ENCODE results near the gene KCNS3. TPM values are rescaled to one million over a fixed set of nuclear protein-coding genes. Genes with fewer than 3 reads are reported as not detected.

KCNS3 gene
- total and polyA plus RNA-seq, 2 donors (not counting 1 experiment from before 2014, with no cell fraction given): 3.0 to 6.3 TPM

GRCh38 chr2:17934721-17935120, 56.3 kb downstream of the KCNS3 start:
- peak overlapping the region; percentile 29 for H3K27ac ChIP-seq (ENCODE audit: insufficient read depth, low read length)

GRCh38 chr2:17935242-17935885, 56.9 kb downstream of the KCNS3 start:
- no peaks in the 10 kb centered on the region for H3K79me2 ChIP-seq (ENCODE audit: control insufficient read depth, insufficient read depth, low read length)
- H3K4me1 ChIP-seq (ENCODE audit: control insufficient read depth, extremely low read depth, insufficient read depth, low read length): peaks cover 3% of the 10 kb centered on the region
- H3K9ac ChIP-seq (ENCODE audit: insufficient read depth, low read length): no peak overlapping the region
- no peaks in the 10 kb centered on the region for H3K27me3 ChIP-seq (ENCODE audit: control insufficient read depth, insufficient read depth, low read length)
- no peak for DNase-seq (ENCODE audit: low read depth in 2 of 2)
- TF ChIP-seq EZH2 (IDR thresholded peaks at IDR 0.05; ENCODE audit: low read length, missing control alignments): no peak
- no peaks in the 10 kb centered on the region for H4K20me1 ChIP-seq (ENCODE audit: control insufficient read depth, extremely low read depth, insufficient read depth, low read length)
- H3K36me3 ChIP-seq (ENCODE audit: control insufficient read depth, insufficient read depth, low read length): no peaks in the 10 kb centered on the region
- H2AFZ ChIP-seq (ENCODE audit: low read length): no peak overlapping the region
- H3K27ac ChIP-seq (ENCODE audit: insufficient read depth, low read length): no peak overlapping the region
- H3K9me3 ChIP-seq (ENCODE audit: control insufficient read depth, insufficient read depth, low read depth, low read length): no peaks in the 10 kb centered on the region
- no peak overlapping the region for H3K4me2 ChIP-seq (ENCODE audit: extremely low read depth, insufficient read depth, low read length)
- H3K4me3 ChIP-seq (replicated peaks in 1 of 4; ENCODE audit: control extremely low read depth in 1 of 4, insufficient read depth in 1 of 4, low read depth in 3 of 4, low read length in 4 of 4): no peak overlapping the region

More at GRCh38 chr2:17934721-17935120, 56.3 kb downstream of the KCNS3 start:
- DNase-seq (ENCODE audit: low read depth in 2 of 2): peak; percentile 58 to 94
- TF ChIP-seq EZH2 (IDR thresholded peaks at IDR 0.05; ENCODE audit: low read length, missing control alignments): no peak
- TF ChIP-seq CTCF (conservative IDR thresholded peaks at IDR 0.05 in 1 of 2, IDR thresholded peaks at IDR 0.05 in 1 of 2; ENCODE audit: low read depth in 1 of 2, low read length in 2 of 2): no peak
- Histone ChIP-seq H2AFZ (ENCODE audit: low read length) (peak overlapping the region; percentile 75), H3K4me1 (ENCODE audit: control insufficient read depth, extremely low read depth, insufficient read depth, low read length) (peaks cover 3% of the 10 kb centered on the region), H3K79me2 (ENCODE audit: control insufficient read depth, insufficient read depth, low read length) (no peaks in the 10 kb centered on the region), H3K9ac (ENCODE audit: insufficient read depth, low read length) (no peak overlapping the region), H4K20me1 (ENCODE audit: control insufficient read depth, extremely low read depth, insufficient read depth, low read length) (no peaks in the 10 kb centered on the region), H3K36me3 (ENCODE audit: control insufficient read depth, insufficient read depth, low read length) (no peaks in the 10 kb centered on the region), H3K4me2 (ENCODE audit: extremely low read depth, insufficient read depth, low read length) (no peak overlapping the region), H3K4me3 (replicated peaks in 1 of 4; ENCODE audit: control extremely low read depth in 1 of 4, insufficient read depth in 1 of 4, low read depth in 3 of 4, low read length in 4 of 4) (no peak overlapping the region), H3K9me3 (ENCODE audit: control insufficient read depth, insufficient read depth, low read depth, low read length) (no peaks in the 10 kb centered on the region), H3K27me3 (ENCODE audit: control insufficient read depth, insufficient read depth, low read length) (no peaks in the 10 kb centered on the region)

GRCh38 chr2:17936599-17936998, 58.1 kb downstream of the KCNS3 start:
- Histone ChIP-seq H3K79me2 (ENCODE audit: control insufficient read depth, insufficient read depth, low read length) (no peaks in the 10 kb centered on the region), H3K27me3 (ENCODE audit: control insufficient read depth, insufficient read depth, low read length) (no peaks in the 10 kb centered on the region), H3K4me3 (replicated peaks in 1 of 4; ENCODE audit: control extremely low read depth in 1 of 4, insufficient read depth in 1 of 4, low read depth in 3 of 4, low read length in 4 of 4) (no peak overlapping the region), H3K27ac (ENCODE audit: insufficient read depth, low read length) (no peak overlapping the region), H3K9me3 (ENCODE audit: control insufficient read depth, insufficient read depth, low read depth, low read length) (no peaks in the 10 kb centered on the region), H4K20me1 (ENCODE audit: control insufficient read depth, extremely low read depth, insufficient read depth, low read length) (no peaks in the 10 kb centered on the region), H3K4me2 (ENCODE audit: extremely low read depth, insufficient read depth, low read length) (no peak overlapping the region), H3K4me1 (ENCODE audit: control insufficient read depth, extremely low read depth, insufficient read depth, low read length) (peaks cover 3% of the 10 kb centered on the region), H2AFZ (ENCODE audit: low read length) (no peak overlapping the region), H3K9ac (ENCODE audit: insufficient read depth, low read length) (no peak overlapping the region), H3K36me3 (ENCODE audit: control insufficient read depth, insufficient read depth, low read length) (no peaks in the 10 kb centered on the region)
- no peak for DNase-seq (ENCODE audit: low read depth in 2 of 2)
- TF ChIP-seq CTCF (conservative IDR thresholded peaks at IDR 0.05 in 1 of 2, IDR thresholded peaks at IDR 0.05 in 1 of 2; ENCODE audit: low read depth in 1 of 2, low read length in 2 of 2) (no peak), EZH2 (IDR thresholded peaks at IDR 0.05; ENCODE audit: low read length, missing control alignments) (no peak)
